Right ventricle myocardium superior (tissue), 1 donor: ENCODE results near the gene PDLIM5. TPM values are rescaled to one million over a fixed set of nuclear protein-coding genes. Genes with fewer than 3 reads are reported as not detected.
"Not testable (repeated sequence)": the region's sequence is repeated elsewhere in the genome, so short reads cannot be mapped to it uniquely, and the experiment has no call there.

Experiments used
- ATAC-seq: fragments of 200-7000 bp; cut with Tn5 transposase; one replicate; pipeline ENCODE4 v1.9.1; 2020; ENCODE audit warnings: mild to moderate bottlenecking; ENCODE audit not compliant: poor library complexity
- DNase-seq: peaks from one replicate; pipeline ENCODE4 v3.0.0-alpha.2; 2020
- intact Hi-C: fragments of 100-400 bp; cut with DNase I; formaldehyde crosslinking; loops from one replicate; pipeline ENCODE4 v1.11.2; 2022
- total RNA-seq: library from RNA; stranded (reverse); fragmentation: NEBNext Ultra II Directional; extraction: Animal tissue kit (Norgen Biotek cat#: 25700); gene quantifications from one replicate; pipeline ENCODE4 v1.2.1, GENCODE V29; 2021
- donor health status: DM: no; HTN: yes; CAD: no; lungs with severe emphysema.

The PDLIM5 gene
- total RNA-seq, 1 donor from 2014 or later, result 979 TPM

- intact Hi-C loops, result loop anchor here (2.0 to 10.0 kb wide), 3 partner anchors 45 to 111 kb away; no protein-coding TSS in a partner anchor
- no peak for DNase-seq
- ATAC-seq, result no peak
These were observed 1.7 kb downstream of the PDLIM5 start for GRCh38 chr4:94453391-94453963.

GRCh38 chr4:94454405-94454804, 2.7 kb downstream of the PDLIM5 start:
- ATAC-seq (no peak), DNase-seq (no peak)
- intact Hi-C loops, result loop anchor here (10.0 kb wide), 2 partner anchors 70 to 110 kb away; no protein-coding TSS in a partner anchor

- intact Hi-C loops, result loop anchor here (10.0 kb wide), 2 partner anchors 70 to 110 kb away; no protein-coding TSS in a partner anchor
- ATAC-seq, result no peak
- peak; percentile 77 for DNase-seq
These were observed 3.3 kb downstream of the PDLIM5 start for GRCh38 chr4:94455081-94455480.

GRCh38 chr4:94457692-94458106, 6.0 kb downstream of the PDLIM5 start:
- intact Hi-C loops, result loop anchor here (10.0 kb wide), 2 partner anchors 67 to 107 kb away; no protein-coding TSS in a partner anchor
- no peak for DNase-seq
- peak; percentile 85 for ATAC-seq

- DNase-seq (no peak), ATAC-seq (no peak)
- intact Hi-C loops, result loop anchor here (10.0 kb wide), 2 partner anchors 66 to 106 kb away; no protein-coding TSS in a partner anchor
These were observed 6.9 kb downstream of the PDLIM5 start for GRCh38 chr4:94458682-94459081.

GRCh38 chr4:94459462-94460161, 7.9 kb downstream of the PDLIM5 start:
- no peak for DNase-seq
- intact Hi-C loops, result loop anchor here (10.0 kb wide), 2 partner anchors 65 to 105 kb away; no protein-coding TSS in a partner anchor
- ATAC-seq, result no peak

GRCh38 chr4:94461506-94461905, 9.8 kb downstream of the PDLIM5 start:
- ATAC-seq, result no peak
- intact Hi-C loops, result no loop called here
- no peak for DNase-seq

GRCh38 chr4:94462572-94462971, 10.8 kb downstream of the PDLIM5 start:
- intact Hi-C loops, result no loop called here
- ATAC-seq (no peak), DNase-seq (no peak)

GRCh38 chr4:94463771-94464170, 12.0 kb downstream of the PDLIM5 start:
- ATAC-seq (no peak), DNase-seq (no peak)
- intact Hi-C loops, result no loop called here

- intact Hi-C loops, result no loop called here
- ATAC-seq (no peak), DNase-seq (no peak)
These were observed 14.6 kb downstream of the PDLIM5 start for GRCh38 chr4:94466371-94466770.

GRCh38 chr4:94466923-94467322, 15.2 kb downstream of the PDLIM5 start:
- DNase-seq (no peak), ATAC-seq (no peak)
- intact Hi-C loops, result no loop called here

GRCh38 chr4:94468093-94468769, 16.5 kb downstream of the PDLIM5 start:
- ATAC-seq (no peak), DNase-seq (no peak)
- intact Hi-C loops, result no loop called here

GRCh38 chr4:94469221-94469784, 17.6 kb downstream of the PDLIM5 start:
- ATAC-seq, result no peak
- intact Hi-C loops, result no loop called here
- DNase-seq, result no peak

- ATAC-seq, result no peak
- intact Hi-C loops, result no loop called here
- DNase-seq, result no peak
These were observed 18.4 kb downstream of the PDLIM5 start for GRCh38 chr4:94470132-94470531.

- intact Hi-C loops, DNase-seq, ATAC-seq: not testable (repeated sequence)
These were observed 19.0 kb downstream of the PDLIM5 start for GRCh38 chr4:94470782-94471181.

- DNase-seq (no peak), ATAC-seq (peak; percentile 23)
- intact Hi-C loops, result no loop called here
These were observed 20.5 kb downstream of the PDLIM5 start for GRCh38 chr4:94472056-94472826.

- DNase-seq (no peak), ATAC-seq (no peak)
- intact Hi-C loops, result no loop called here
These were observed 23.3 kb downstream of the PDLIM5 start for GRCh38 chr4:94475050-94475449.

- ATAC-seq, result no peak
- DNase-seq, result no peak
- intact Hi-C loops, result no loop called here
These were observed 24.1 kb downstream of the PDLIM5 start for GRCh38 chr4:94475794-94476193.

- intact Hi-C loops, result no loop called here
- ATAC-seq (no peak), DNase-seq (no peak)
These were observed 25.5 kb downstream of the PDLIM5 start for GRCh38 chr4:94477227-94477626.
